HepG2 (cell line): ENCODE data around the gene SLC25A47. TPM values are rescaled to one million over a fixed set of nuclear protein-coding genes. Genes with fewer than 3 reads are reported as not detected.

Source experiments
- FOXC1 ChIP-seq: sonication (generic); formaldehyde crosslinking; IDR thresholded peaks from 2 replicates; pipeline ENCODE4 v1.8.0; 2022; ENCODE audit warnings: mild to moderate bottlenecking, missing genetic modification reagents, borderline replicate concordance
- JUN ChIP-seq: sonication (generic); formaldehyde crosslinking; IDR thresholded peaks from 2 replicates; pipeline ENCODE4 v1.4.0; 2020; ENCODE audit warnings: mild to moderate bottlenecking, missing genetic modification reagents
- KAT7 ChIP-seq: IDR thresholded peaks from 2 replicates; pipeline ENCODE4 v1.6.1; 2018; ENCODE audit warnings: borderline replicate concordance, missing compliant biosample characterization
- THAP9 ChIP-seq: sonication (generic); formaldehyde crosslinking; IDR thresholded peaks from 2 replicates; pipeline ENCODE4; 2020; ENCODE audit warnings: missing genetic modification reagents, mild to moderate bottlenecking, borderline replicate concordance
- TRAFD1 ChIP-seq: sonication (generic); formaldehyde crosslinking; IDR thresholded peaks from 2 replicates; pipeline ENCODE4 v1.5.1; 2020; ENCODE audit warnings: missing genetic modification reagents, mild to moderate bottlenecking, borderline replicate concordance
- ZBTB40 ChIP-seq, 2 experiments: fragments of 450-650 bp in 1 of 2; sonication (generic) in 1 of 2; formaldehyde crosslinking in 1 of 2; IDR thresholded peaks; 2 replicates each; pipeline versions ENCODE4 v1.6.1 to v1.8.0; 2016 to 2022; ENCODE audit warnings: antibody characterized with exemption in 1 of 2, mild to moderate bottlenecking in 1 of 2, missing genetic modification reagents in 1 of 2
- ZC3H4 ChIP-seq: sonication (generic); formaldehyde crosslinking; IDR thresholded peaks from 2 replicates; pipeline ENCODE4 v1.4.0; 2020; ENCODE audit warnings: missing genetic modification reagents, borderline replicate concordance
- polyA plus RNA-seq, 8 experiments: library from polyadenylated mRNA; depleted of rRNA in 3 of 8; stranded (reverse) in 7 of 8; unstranded in 1 of 8; fragments of >200 nt; fragmentation: Illumina TruSeq in 4 of 8; extraction: Trizol in 4 of 8; gene quantifications; 2 replicates each; pipeline versions ENCODE4 v1.2.1 to v1.2.3, GENCODE V29; 2011 to 2016; ENCODE audit warnings: low read depth in 4 of 8, missing spikeins in 1 of 8, mixed read lengths in 1 of 8; ENCODE audit not compliant: insufficient read depth in 1 of 8
- total RNA-seq, 5 experiments: library from RNA; depleted of rRNA; stranded (reverse); fragments of >200 nt; fragmentation: Illumina TruSeq; extraction: Trizol; gene quantifications; 2 replicates each; pipeline ENCODE4 v1.2.3, GENCODE V29; 2016; ENCODE audit warnings: low read depth in 1 of 5
- TF ChIP-seq, protein P1 (sequence below): sonication (generic); formaldehyde crosslinking; IDR thresholded peaks from 2 replicates; pipeline ENCODE4 v1.8.1; 2023; ENCODE audit warnings: mild to moderate bottlenecking, inconsistent platforms, moderate library complexity, missing genetic modification reagents, borderline replicate concordance
- TF ChIP-seq, protein P2 (sequence below): sonication (generic); formaldehyde crosslinking; IDR thresholded peaks from 2 replicates; pipeline ENCODE4 v1.8.0; 2022; ENCODE audit warnings: mild to moderate bottlenecking, missing genetic modification reagents

SLC25A47 gene
- total and polyA plus RNA-seq, 2 of the 13 experiments (the other 11 are each of a cell fraction or from before 2014, with no cell fraction given) = 1.0 to 1.7 TPM

- TF ChIP-seq THAP9 (CRISPR knock-in tag) (peak; percentile 86), ZBTB40 (IDR thresholded peaks at IDR 0.05) (peak; percentile 94), ZBTB40 (CRISPR knock-in tag; IDR thresholded peaks at IDR 0.05) (peak; percentile 30; the same call in 1 of the 2 replicates), FOXC1 (CRISPR knock-in tag) (no peak; the same call in 1 of the 2 replicates), ZC3H4 (peak; percentile 17; the same call in 1 of the 2 replicates), KAT7 (peak; percentile 89; the same call in 1 of the 2 replicates), TRAFD1 (CRISPR knock-in tag) (no peak), JUN (CRISPR knock-in tag) (no peak)
- TF ChIP-seq, protein P1, sequence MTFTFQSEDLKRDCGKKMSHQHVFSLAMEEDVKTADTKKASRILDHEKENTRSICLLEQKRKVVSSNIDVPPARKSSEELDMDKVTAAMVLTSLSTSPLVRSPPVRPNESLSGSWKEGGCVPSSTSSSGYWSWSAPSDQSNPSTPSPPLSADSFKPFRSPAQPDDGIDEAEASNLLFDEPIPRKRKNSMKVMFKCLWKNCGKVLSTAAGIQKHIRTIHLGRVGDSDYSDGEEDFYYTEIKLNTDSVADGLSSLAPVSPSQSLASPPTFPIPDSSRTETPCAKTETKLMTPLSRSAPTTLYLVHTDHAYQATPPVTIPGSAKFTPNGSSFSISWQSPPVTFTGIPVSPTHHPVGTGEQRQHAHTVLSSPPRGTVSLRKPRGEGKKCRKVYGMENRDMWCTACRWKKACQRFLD (CRISPR knock-in tag) = no peak; the same call in none of the 2 replicates
- TF ChIP-seq, protein P2, sequence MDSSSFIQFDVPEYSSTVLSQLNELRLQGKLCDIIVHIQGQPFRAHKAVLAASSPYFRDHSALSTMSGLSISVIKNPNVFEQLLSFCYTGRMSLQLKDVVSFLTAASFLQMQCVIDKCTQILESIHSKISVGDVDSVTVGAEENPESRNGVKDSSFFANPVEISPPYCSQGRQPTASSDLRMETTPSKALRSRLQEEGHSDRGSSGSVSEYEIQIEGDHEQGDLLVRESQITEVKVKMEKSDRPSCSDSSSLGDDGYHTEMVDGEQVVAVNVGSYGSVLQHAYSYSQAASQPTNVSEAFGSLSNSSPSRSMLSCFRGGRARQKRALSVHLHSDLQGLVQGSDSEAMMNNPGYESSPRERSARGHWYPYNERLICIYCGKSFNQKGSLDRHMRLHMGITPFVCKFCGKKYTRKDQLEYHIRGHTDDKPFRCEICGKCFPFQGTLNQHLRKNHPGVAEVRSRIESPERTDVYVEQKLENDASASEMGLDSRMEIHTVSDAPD (CRISPR knock-in tag) = no peak
Measured at GRCh38 chr14:100375963-100376735, 53.0 kb downstream of the SLC25A47 start, which contains the start of gene WDR25 (continued).
